ENCODE results near the gene CNTNAP2. TPM values are rescaled to one million over a fixed set of nuclear protein-coding genes. Genes with fewer than 3 reads are reported as not detected.

CNTNAP2 gene
- total RNA-seq, 4 donors from 2014 or later, result 0.91 to 16.0 TPM; not detected in 2

DNA sequence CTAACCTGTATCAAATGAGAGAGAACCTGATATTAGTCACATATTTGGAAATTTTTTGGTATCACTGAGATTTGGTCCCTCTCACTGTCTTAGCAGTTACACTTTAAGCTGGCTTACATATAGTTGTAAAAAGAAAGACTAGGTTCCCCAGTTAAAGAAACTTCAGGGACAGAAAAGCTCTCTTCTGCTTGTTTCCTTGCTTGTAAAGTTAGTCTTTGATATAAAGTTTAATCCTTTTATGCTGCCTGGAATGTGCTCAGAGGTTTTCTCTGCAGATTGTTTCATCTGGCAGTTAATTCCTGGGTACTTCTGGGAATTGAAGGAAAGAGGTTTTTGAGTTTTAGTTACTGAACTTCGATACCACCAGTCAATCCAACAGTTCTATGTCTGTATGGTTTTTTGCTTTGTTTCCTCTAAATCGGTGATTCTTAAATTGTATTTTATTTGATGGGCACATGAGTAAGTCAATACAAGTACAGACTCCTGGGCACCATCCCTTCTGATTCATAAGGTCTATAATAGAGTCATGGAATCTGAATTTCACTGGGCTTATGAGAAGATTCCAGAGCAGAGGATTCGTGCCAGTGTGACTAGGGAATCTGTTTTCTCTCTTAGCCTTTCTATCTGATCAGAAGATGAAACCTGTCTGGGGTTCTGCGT is 1393.1 kb downstream of the CNTNAP2 start:
- intact Hi-C loops (cut with DNase I; ENCODE audit: low total_unique reads), result no loop called here
- Histone ChIP-seq H3K4me1 (no peaks in the 10 kb centered on the region), H3K4me3 (no peak overlapping the region), H3K27ac (no peak overlapping the region), H3K36me3 (no peaks in the 10 kb centered on the region), H3K27me3 (no peaks in the 10 kb centered on the region), H3K9me3 (no peaks in the 10 kb centered on the region)
- no peak for DNase-seq
- TF ChIP-seq, protein P1, sequence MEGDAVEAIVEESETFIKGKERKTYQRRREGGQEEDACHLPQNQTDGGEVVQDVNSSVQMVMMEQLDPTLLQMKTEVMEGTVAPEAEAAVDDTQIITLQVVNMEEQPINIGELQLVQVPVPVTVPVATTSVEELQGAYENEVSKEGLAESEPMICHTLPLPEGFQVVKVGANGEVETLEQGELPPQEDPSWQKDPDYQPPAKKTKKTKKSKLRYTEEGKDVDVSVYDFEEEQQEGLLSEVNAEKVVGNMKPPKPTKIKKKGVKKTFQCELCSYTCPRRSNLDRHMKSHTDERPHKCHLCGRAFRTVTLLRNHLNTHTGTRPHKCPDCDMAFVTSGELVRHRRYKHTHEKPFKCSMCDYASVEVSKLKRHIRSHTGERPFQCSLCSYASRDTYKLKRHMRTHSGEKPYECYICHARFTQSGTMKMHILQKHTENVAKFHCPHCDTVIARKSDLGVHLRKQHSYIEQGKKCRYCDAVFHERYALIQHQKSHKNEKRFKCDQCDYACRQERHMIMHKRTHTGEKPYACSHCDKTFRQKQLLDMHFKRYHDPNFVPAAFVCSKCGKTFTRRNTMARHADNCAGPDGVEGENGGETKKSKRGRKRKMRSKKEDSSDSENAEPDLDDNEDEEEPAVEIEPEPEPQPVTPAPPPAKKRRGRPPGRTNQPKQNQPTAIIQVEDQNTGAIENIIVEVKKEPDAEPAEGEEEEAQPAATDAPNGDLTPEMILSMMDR (IDR thresholded peaks at IDR 0.05), result no peak
- no peak for TF ChIP-seq POLR2A (IDR thresholded peaks at IDR 0.05)

DNA sequence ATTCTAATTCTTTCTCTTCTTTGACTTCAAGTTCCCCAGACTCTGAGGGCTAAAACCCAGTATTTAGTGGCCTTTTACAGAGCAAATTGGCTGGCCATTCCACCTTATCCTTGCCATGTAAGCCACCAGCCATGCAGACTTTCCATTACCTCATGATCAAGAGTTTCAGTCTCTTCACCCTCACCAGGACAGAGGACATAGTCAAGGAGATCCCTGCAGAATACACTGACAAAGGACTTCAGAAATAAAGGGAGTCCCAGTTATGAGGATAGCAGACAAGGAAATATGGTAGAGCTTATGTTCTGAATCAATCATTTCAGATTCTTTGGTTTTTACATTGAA is 1393.6 kb downstream of the CNTNAP2 start:
- no peak for DNase-seq
- Histone ChIP-seq H3K36me3 (no peaks in the 10 kb centered on the region), H3K4me3 (no peak overlapping the region), H3K27ac (no peak overlapping the region), H3K4me1 (no peaks in the 10 kb centered on the region), H3K27me3 (no peaks in the 10 kb centered on the region), H3K9me3 (no peaks in the 10 kb centered on the region)
- intact Hi-C loops (cut with DNase I; ENCODE audit: low total_unique reads), result no loop called here
- no peak for TF ChIP-seq POLR2A (IDR thresholded peaks at IDR 0.05)
- TF ChIP-seq, protein P1 (IDR thresholded peaks at IDR 0.05), result no peak

DNA sequence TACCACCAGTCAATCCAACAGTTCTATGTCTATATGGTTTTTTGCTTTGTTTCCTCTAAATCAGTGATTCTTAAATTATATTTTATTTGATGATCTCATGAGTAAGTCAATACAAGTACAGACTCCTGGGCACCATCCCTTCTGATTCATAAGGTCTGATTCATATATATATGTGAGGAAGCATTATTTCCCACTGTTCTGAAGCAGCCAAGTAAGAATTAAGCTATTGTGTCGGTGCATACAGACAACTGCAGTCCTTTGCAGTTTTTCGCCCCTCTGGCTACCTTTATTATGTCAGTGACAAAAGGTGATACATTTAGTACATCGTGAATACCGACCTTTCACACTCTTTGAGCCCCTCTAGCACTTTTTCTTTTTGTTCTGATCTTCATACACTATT is 1394.3 kb downstream of the CNTNAP2 start:
- Histone ChIP-seq H3K4me1 (no peaks in the 10 kb centered on the region), H3K27me3 (no peaks in the 10 kb centered on the region), H3K27ac (no peak overlapping the region), H3K36me3 (no peaks in the 10 kb centered on the region), H3K4me3 (no peak overlapping the region), H3K9me3 (no peaks in the 10 kb centered on the region)
- intact Hi-C loops (cut with DNase I; ENCODE audit: low total_unique reads), result no loop called here
- no peak for TF ChIP-seq POLR2A (IDR thresholded peaks at IDR 0.05)
- TF ChIP-seq, protein P1 (IDR thresholded peaks at IDR 0.05), result no peak
- DNase-seq, result no peak

DNA sequence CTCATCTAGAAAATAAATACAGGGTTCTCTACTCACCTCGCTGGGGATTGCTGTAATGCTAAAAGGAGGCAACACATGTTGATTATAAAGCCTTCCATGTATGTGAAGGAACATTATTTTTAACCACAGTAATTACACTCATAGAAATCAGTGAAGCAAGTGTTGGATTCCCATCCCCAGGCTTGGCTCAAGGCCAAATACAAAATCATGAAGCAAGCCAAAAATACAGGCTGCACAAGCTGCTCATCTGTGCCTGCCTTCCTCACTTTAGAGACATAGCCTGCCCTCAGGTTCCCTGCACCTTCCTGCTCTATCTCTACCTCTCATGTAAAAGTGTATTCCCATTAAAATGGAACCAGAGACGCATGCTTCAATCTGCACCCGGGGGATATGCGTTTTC is 1396.8 kb downstream of the CNTNAP2 start:
- Histone ChIP-seq H3K4me3 (no peak overlapping the region), H3K27ac (no peak overlapping the region), H3K27me3 (no peaks in the 10 kb centered on the region), H3K9me3 (no peaks in the 10 kb centered on the region), H3K36me3 (no peaks in the 10 kb centered on the region), H3K4me1 (no peaks in the 10 kb centered on the region)
- no peak for DNase-seq
- TF ChIP-seq, protein P1 (IDR thresholded peaks at IDR 0.05), result no peak
- TF ChIP-seq POLR2A (IDR thresholded peaks at IDR 0.05), result no peak
- intact Hi-C loops (cut with DNase I; ENCODE audit: low total_unique reads), result no loop called here

DNA sequence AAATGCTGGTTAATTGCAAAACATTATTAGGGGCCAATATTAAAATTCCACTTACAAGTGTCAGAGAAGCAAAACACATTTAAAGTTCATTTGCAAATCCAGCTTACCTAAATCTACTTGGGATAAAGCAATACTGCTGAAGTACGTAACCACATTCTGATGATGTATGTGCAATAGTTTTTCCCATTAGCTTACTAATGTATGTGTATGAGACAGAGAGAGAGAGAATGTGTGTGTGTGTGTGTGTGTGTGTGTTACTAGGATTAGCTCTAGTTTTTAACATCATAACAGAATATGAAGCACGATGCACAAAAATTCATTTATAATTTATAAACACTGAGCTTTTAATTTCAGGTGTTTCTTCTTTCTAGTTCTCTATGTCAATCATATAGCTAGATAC is 1399.8 kb downstream of the CNTNAP2 start:
- Histone ChIP-seq H3K4me3 (no peak overlapping the region), H3K27ac (no peak overlapping the region), H3K36me3 (no peaks in the 10 kb centered on the region), H3K9me3 (no peaks in the 10 kb centered on the region), H3K27me3 (no peaks in the 10 kb centered on the region), H3K4me1 (no peaks in the 10 kb centered on the region)
- DNase-seq, result no peak
- intact Hi-C loops (cut with DNase I; ENCODE audit: low total_unique reads), result no loop called here
- TF ChIP-seq, protein P1 (IDR thresholded peaks at IDR 0.05), result no peak

All from uterus (tissue), 4 donors.